Chondrocyte (in vitro differentiated cells): ENCODE results near the gene MAN2A1. TPM values are rescaled to one million over a fixed set of nuclear protein-coding genes. Genes with fewer than 3 reads are reported as not detected.

Experiments
- DNase-seq: peaks from one replicate; pipeline ENCODE4 v3.0.0; 2021; ENCODE audit warnings: mixed read lengths, low spot score
- H3K27ac Mint-ChIP-seq: one replicate; pipeline ENCODE4 v1.8.0; 2021; ENCODE audit warnings: mild to moderate bottlenecking, moderate library complexity, mixed read lengths; ENCODE audit not compliant: unreplicated experiment
- H3K27me3 Mint-ChIP-seq: 2 replicates; pipeline ENCODE4 v1.8.0; 2021; ENCODE audit warnings: low read depth, mixed read lengths
- H3K36me3 Mint-ChIP-seq: 2 replicates; pipeline ENCODE4 v1.8.0; 2021; ENCODE audit warnings: low read depth, mixed read lengths
- H3K4me1 Mint-ChIP-seq: 2 replicates; pipeline ENCODE4 v1.8.0; 2021; ENCODE audit warnings: low read depth, mild to moderate bottlenecking, mixed read lengths
- H3K4me3 Mint-ChIP-seq: one replicate; pipeline ENCODE4 v1.8.0; 2021; ENCODE audit warnings: mild to moderate bottlenecking, moderate library complexity, mixed read lengths; ENCODE audit not compliant: unreplicated experiment
- H3K9me3 Mint-ChIP-seq: 2 replicates; pipeline ENCODE4 v1.8.0; 2021; ENCODE audit warnings: low read depth, mixed read lengths
- CTCF ChIP-seq: fragments of 200-600 bp; sonication (generic); IDR thresholded peaks from 2 replicates; pipeline ENCODE4 v1.5.0; 2021; ENCODE audit warnings: antibody characterized with exemption, mild to moderate bottlenecking, moderate library complexity
- total RNA-seq: library from RNA; stranded (reverse); gene quantifications from 3 replicates; pipeline ENCODE4 v1.2.1, GENCODE V29; 2021

Gene MAN2A1
- total RNA-seq, 1 donor from 2014 or later = 75.0 TPM

- Mint-ChIP-seq H3K27me3 (no peaks in the 10 kb centered on the region), H3K9me3 (no peaks in the 10 kb centered on the region), H3K27ac (no peak overlapping the region), H3K4me3 (no peak overlapping the region), H3K4me1 (peaks cover 4% of the 10 kb centered on the region), H3K36me3 (no peaks in the 10 kb centered on the region)
- TF ChIP-seq CTCF = no peak
- DNase-seq = no peak
Measured at GRCh38 chr5:109676920-109677319, 12.8 kb upstream of the MAN2A1 start.

DNA sequence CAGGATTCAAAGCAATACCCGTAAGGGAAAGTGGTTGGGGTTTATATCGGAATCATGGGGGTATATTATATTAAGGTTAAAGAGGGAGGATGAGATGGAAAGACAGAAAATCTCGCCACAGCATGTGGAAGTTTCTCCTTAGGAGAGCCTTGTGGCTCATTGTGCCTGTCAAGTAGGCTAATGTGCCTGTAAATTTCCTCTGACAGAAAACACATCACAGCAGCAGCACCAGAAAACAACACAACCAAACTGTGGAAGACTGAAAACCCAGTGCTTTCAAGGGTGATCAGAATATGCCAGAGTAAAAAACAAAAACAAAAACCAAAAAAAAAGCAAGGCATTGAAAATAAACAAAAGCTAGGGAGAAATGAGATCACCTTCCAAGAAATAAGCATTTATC lies 11.3 kb upstream of the MAN2A1 start:
- H3K4me3 Mint-ChIP-seq = no peak overlapping the region
- no peaks in the 10 kb centered on the region for H3K27me3 Mint-ChIP-seq
- H3K36me3 Mint-ChIP-seq = no peaks in the 10 kb centered on the region
- DNase-seq = no peak
- peaks cover 4% of the 10 kb centered on the region for H3K4me1 Mint-ChIP-seq
- H3K27ac Mint-ChIP-seq = no peak overlapping the region
- no peak for TF ChIP-seq CTCF
- H3K9me3 Mint-ChIP-seq = no peaks in the 10 kb centered on the region

DNA sequence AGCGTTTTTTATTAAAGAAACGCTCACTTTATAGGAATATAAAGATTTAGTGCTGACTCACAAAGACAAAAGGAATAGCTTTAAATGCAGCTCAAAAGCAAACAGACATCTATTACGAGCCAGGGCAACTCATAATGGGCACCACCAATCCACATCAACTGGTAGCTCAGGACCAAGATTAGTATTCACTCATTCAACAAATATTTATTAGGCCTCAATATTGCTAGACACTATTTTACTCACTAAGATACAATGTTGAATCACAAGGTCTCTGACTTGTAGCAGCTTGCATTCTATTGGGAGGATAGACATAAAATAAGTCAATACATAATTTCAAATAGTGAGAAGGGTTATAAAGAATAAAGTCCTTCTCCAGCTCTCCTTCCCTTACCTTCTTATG lies 8.0 kb upstream of the MAN2A1 start:
- H3K9me3 Mint-ChIP-seq = peaks cover 4% of the 10 kb centered on the region
- TF ChIP-seq CTCF = no peak
- H3K27me3 Mint-ChIP-seq = no peaks in the 10 kb centered on the region
- H3K4me3 Mint-ChIP-seq = no peak overlapping the region
- H3K4me1 Mint-ChIP-seq = no peaks in the 10 kb centered on the region
- no peak overlapping the region for H3K27ac Mint-ChIP-seq
- no peaks in the 10 kb centered on the region for H3K36me3 Mint-ChIP-seq
- no peak for DNase-seq

DNA sequence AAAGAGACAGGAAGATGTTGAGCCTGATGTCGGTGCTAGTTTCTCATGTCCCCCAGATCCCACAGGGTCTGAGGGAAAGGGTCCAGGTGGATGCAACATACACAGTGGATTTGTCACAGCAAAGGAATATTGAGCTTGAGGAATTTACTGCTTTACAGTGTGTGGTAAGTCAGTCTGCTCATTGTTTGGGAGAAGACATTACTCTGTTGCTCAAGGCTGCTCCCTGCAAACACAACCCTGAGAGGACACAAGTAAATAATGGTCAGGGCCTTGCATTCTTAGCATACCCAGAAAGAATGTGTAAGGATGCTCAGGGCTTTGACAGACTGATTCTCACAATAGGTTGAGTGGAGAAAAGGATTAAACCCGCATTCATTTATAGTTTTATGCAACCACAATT lies 7.3 kb upstream of the MAN2A1 start:
- H3K27ac Mint-ChIP-seq = no peak overlapping the region
- H3K4me3 Mint-ChIP-seq = no peak overlapping the region
- H3K27me3 Mint-ChIP-seq = no peaks in the 10 kb centered on the region
- H3K4me1 Mint-ChIP-seq = no peaks in the 10 kb centered on the region
- no peak for TF ChIP-seq CTCF
- H3K9me3 Mint-ChIP-seq = peaks cover 4% of the 10 kb centered on the region
- no peaks in the 10 kb centered on the region for H3K36me3 Mint-ChIP-seq
- no peak for DNase-seq

GRCh38 chr5:109685916-109686315 lies 3.8 kb upstream of the MAN2A1 start:
- no peak for TF ChIP-seq CTCF
- H3K4me1 Mint-ChIP-seq = peaks cover 4% of the 10 kb centered on the region
- no peaks in the 10 kb centered on the region for H3K36me3 Mint-ChIP-seq
- H3K4me3 Mint-ChIP-seq = no peak overlapping the region
- no peak for DNase-seq
- no peak overlapping the region for H3K27ac Mint-ChIP-seq
- peaks cover 6% of the 10 kb centered on the region for H3K9me3 Mint-ChIP-seq
- H3K27me3 Mint-ChIP-seq = no peaks in the 10 kb centered on the region
